Measurements from ENCODE around the gene OAS3. TPM values are rescaled to one million over a fixed set of nuclear protein-coding genes. Genes with fewer than 3 reads are reported as not detected.
"Not testable (repeated sequence)": the region's sequence is repeated elsewhere in the genome, so short reads cannot be mapped to it uniquely, and the experiment has no call there.

OAS3 gene
- 2.5 TPM for polyA plus RNA-seq (2013, experiment 1 of 2; ENCODE audit: insufficient read length)
- polyA plus RNA-seq (2013, experiment 2 of 2; ENCODE audit: insufficient read length): 2.5 TPM

DNA sequence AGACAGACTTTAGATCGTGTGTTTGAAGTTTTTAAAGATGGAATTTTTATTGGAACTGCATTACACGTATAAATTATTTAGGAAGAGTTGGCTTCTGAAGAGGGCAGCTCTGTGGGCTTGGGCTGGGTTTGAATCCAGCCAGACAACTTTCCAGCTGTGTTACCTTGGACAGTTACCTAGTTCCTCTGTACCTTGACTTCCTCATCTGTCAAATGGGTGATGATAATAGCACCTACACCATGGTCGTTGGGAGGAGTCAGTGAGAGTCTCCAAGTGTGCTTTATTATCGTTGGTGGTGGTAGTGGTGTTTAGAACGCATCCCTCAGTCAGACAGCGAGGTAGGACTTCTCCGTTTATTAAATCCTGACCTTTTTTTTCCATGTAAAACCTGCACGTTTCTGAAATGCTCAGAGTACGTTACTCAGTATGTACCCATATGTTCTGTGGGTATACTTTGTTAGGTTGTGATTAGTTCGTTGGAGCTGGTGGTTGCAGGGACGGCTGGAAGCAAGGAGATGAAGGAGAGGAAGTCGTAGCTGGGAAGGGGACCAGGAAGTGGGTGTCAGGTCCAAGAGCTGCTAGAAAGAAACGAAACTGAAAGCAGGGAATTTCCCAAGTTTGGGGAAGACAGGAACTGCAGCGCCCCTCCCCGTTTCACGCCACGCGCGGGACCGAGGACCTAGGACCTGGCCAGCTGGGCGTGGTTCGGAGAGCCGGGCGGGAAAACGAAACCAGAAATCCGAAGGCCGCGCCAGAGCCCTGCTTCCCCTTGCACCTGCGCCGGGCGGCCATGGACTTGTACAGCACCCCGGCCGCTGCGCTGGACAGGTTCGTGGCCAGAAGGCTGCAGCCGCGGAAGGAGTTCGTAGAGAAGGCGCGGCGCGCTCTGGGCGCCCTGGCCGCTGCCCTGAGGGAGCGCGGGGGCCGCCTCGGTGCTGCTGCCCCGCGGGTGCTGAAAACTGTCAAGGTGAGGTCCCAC, at the start of gene OAS3:
Gene OAS3, plus strand, starts transcription at position 734 of the 979 bp plus-strand sequence. Its CDS starts 57 bp downstream, at position 791.
- DNase-seq: peak; percentile 60

GRCh38 chr12:112891093-112892024, 46.9 kb upstream of the OAS3 start:
- DNase-seq: no peak

GRCh38 chr12:112892856-112893255, 45.4 kb upstream of the OAS3 start:
- DNase-seq: no peak

- no peak for DNase-seq
These were observed 44.1 kb upstream of the OAS3 start for GRCh38 chr12:112894128-112894527.

DNA sequence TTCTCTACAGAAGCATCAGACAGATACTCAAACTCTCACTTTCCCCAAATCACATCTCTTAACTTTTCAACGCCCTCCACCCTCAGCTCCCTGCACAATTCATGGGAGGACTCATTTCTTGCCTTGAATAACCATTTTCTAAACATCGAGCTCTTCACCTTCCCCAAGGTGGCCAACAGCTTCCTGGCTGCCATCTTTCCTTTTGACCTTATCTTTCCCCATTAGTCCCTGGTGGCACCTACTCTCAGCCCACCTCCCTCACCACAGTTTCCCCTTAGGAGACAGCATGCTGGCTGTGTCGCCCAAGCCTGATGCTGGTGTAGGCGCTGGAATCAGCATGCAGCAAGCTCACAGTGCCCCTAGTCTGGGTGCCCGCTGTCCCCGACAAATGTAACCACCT, 39.9 kb upstream of the OAS3 start:
- no peak for DNase-seq

GRCh38 chr12:112900298-112901145, 37.8 kb upstream of the OAS3 start:
- peak; percentile 25 for DNase-seq

- no peak for DNase-seq
These were observed 37.0 kb upstream of the OAS3 start for GRCh38 chr12:112901271-112901670.

- DNase-seq: no peak
These were observed 33.7 kb upstream of the OAS3 start for GRCh38 chr12:112904571-112904970.

DNA sequence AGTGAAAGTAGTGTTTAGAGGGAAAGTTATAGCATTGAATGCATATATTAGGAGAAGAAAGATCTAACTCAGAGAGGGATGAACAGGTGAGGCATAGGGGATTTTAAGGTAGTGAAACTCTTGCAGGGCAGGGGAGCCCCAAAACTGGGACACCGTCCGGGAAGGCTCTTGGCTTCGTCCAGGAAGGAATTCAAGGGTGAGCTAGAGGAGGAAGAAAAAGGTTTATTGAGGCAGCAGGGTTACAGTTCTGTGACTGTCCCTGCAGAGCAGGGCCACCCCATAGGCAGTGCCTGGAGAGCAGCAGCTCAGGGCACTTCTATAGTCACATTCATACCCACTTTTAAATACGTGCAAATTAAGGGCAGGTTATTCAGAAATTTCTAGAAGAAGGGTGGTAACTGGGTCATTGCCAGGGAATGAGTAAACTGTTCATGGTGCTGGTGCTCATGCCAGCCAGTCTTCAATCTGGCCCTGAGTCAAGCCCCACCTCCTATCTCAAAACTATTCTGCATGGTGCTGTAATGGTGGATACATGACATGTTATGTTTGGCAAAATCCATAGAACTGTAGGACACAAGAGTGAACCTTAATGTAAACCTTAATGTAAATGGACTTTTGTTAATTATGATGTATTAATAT, 32.7 kb upstream of the OAS3 start:
- DNase-seq: no peak

DNA sequence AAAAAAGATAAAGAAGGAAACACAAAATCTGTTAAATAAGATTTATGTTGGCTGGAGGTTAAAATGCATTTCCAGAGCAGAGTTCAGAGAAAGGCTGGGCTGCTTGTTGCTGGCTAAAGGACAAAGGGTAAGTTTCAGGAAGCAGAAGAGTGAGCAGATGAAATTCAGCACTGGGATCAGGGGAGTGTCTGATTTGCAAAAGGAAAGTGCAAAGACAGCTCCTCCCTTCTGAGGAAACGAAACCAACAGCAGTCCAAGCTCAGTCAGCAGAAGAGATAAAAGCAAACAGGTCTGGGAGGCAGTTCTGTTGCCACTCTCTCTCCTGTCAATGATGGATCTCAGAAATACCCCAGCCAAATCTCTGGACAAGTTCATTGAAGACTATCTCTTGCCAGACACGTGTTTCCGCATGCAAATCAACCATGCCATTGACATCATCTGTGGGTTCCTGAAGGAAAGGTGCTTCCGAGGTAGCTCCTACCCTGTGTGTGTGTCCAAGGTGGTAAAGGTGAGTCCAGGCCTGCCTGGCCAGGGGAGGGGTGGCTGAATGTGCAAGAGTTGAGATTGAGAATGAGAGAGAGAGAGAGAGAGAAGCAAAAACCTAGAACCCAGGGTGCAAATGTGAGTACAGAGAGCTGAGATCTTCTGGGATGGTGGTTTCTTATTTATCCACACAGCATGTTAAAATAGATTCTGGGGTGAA, 31.4 kb upstream of the OAS3 start, which contains the start of gene OAS1:
Gene OAS1, plus strand, starts transcription at position 251 of the 703 bp plus-strand sequence. Its CDS starts 78 bp downstream, at position 329.
- DNase-seq: no peak

DNA sequence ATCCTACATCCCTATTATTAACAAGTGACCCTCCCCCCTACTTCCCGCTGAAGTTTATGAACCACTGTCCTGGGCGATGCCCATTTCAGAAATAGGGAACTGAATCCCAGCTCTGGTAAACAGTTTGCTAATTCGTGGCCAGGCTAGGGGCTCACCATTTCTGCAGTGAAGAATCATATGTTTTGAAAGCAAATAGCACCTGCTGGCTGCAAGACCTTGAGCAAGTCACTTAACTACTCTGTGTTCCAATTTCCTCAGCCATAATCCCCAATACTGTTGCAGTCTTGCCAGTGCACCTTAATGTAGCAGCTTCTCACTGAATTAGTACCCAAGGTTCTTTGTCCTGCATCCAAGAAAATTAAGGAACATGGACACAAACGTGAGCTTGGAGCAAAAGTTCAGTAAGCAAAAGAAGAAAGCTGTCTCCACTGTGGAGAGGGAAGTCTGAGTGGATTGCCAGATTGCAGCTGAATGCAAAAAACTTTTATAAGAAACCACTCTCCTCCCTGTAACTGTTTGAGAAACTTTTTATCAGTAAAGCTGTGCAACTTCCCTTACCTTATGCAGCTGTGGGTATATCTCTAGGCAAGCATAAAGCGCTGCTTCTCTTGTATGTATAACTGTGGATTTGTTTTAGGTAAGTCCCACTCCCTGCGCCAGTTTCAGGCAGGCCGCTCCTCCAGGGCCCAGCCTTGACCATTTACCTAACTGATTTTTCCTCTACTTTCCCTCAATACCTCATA, 30.7 kb upstream of the OAS3 start:
- no peak for DNase-seq

GRCh38 chr12:112908548-112908947, 29.7 kb upstream of the OAS3 start:
- no peak for DNase-seq

- DNase-seq: no peak
These were observed 28.6 kb upstream of the OAS3 start for GRCh38 chr12:112909693-112910092.

DNA sequence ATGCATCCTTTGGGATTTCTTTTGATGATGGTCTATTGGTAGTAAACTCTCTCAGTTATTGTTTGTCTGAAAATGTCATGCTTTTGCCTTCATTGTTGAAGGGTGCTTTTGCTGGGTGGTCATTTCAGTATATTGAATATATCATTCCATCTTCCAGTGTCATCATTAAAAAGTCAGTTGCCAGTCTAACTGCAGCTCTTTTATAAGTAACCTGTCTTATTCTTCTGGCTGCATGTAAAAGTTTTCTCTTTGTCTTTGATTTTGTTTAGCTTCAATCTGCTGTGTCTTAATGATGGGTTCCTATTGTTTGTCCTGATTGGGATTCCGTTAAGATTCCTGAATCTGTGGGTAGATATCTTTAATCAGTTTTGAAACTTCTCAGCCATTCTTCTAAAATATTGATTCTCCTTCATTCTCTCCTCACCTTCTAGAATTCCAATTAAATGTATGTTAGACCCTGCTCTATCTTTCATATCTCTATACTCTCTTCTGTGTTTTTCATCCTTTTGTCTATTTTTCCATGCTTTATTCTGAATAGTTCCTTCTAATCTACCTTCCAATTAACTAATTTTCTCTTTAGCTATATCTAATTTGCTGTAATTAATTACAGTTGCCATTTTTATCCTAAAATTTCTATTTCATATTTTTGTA, 25.1 kb upstream of the OAS3 start:
- DNase-seq: no peak

DNA sequence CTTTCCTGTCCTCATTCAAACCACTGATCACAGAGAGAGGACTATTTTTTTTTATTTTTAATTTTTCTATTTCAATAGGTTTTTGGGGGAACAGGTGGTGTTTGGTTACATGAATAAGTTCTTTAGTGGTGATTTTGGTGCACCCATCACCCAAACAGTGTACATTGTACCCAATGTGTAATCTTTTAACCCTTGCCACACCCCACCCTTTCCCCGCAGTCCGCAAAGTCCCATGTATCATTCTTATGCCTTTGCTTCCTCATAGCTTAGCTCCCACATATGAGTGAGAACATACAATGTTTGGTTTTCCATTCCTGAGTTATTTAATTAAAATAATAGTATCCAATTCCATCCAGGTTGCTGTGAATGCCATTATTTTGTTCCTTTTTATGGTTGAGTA, 24.4 kb upstream of the OAS3 start:
- DNase-seq: not testable (repeated sequence)

- DNase-seq: no peak
These were observed 22.0 kb upstream of the OAS3 start for GRCh38 chr12:112916270-112916669.

GRCh38 chr12:112919121-112919520, 19.2 kb upstream of the OAS3 start:
- no peak for DNase-seq

GRCh38 chr12:112924986-112925385, 13.3 kb upstream of the OAS3 start:
- no peak for DNase-seq

DNA sequence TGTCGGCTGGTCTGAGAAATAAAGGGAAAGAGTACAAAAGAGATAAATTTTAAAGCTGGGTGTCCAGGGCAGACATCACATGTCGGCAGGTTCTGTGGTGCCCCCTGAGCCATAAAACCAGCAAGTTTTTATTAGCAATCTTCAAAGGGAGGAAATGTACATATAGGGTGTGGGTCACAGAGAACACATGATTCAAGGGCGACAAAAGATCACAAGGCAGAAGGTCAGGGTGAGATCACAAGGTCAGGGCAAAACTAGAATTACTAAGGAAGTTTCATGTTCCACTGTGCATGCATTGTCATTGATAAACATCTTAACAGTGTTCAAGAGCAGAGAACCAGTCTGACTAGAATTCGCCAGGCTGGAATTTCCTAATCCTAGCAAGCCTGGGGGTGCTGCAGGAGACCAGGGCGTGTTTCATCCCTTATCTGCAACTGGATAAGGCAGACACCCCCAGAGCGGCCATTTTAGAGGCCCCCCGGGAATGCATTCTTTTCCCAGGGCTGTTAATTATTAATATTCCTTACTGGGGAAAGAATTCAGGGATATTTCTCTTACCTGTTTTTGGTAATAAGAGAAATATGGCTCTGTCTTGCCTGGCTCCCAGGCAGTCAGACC, 11.7 kb upstream of the OAS3 start:
- DNase-seq: not testable (repeated sequence)

Measured in fibroblast of skin of abdomen (primary cell).